GM23338 (cell line): ENCODE measurements around the gene ESM1. TPM values are rescaled to one million over a fixed set of nuclear protein-coding genes. Genes with fewer than 3 reads are reported as not detected.

Experiments
- ATAC-seq: fragments of 200-7000 bp; cut with Tn5 transposase; 3 replicates; pipeline ENCODE4 v1.9.1; 2020
- DNase-seq: peaks from one replicate; pipeline ENCODE4 v3.0.0-alpha.2; 2015; ENCODE audit warnings: low spot score
- H2AFZ ChIP-seq: fragments of 200-600 bp; sonication (generic); 2 replicates; pipeline ENCODE4 v1.8.0; 2016; ENCODE audit warnings: antibody characterized with exemption, mild to moderate bottlenecking, moderate library complexity
- H3F3A ChIP-seq: fragments of 200-600 bp; sonication (generic); replicated peaks from 2 replicates; pipeline ENCODE4 v1.8.0; 2017; ENCODE audit warnings: antibody characterized with exemption, mixed run types, low read depth
- H3K27ac ChIP-seq: fragments of 200-600 bp; sonication (generic); 2 replicates; pipeline ENCODE4 v1.6.1; 2016; ENCODE audit warnings: low read depth
- H3K27me3 ChIP-seq: fragments of 200-600 bp; sonication (generic); 2 replicates; pipeline ENCODE4 v1.8.0; 2016; ENCODE audit warnings: mild to moderate bottlenecking, mixed run types, moderate library complexity; ENCODE audit not compliant: insufficient read depth
- H3K36me3 ChIP-seq: fragments of 200-600 bp; sonication (generic); 2 replicates; pipeline ENCODE4 v1.8.0; 2016; ENCODE audit warnings: mild to moderate bottlenecking; ENCODE audit not compliant: insufficient read depth
- H3K4me1 ChIP-seq: fragments of 200-600 bp; sonication (generic); 2 replicates; pipeline ENCODE4 v1.8.0; 2016; ENCODE audit warnings: mild to moderate bottlenecking, moderate library complexity; ENCODE audit not compliant: insufficient read depth
- H3K4me2 ChIP-seq: fragments of 200-600 bp; sonication (generic); 2 replicates; pipeline ENCODE4 v1.7.1; 2017; ENCODE audit warnings: mixed run types
- H3K4me3 ChIP-seq: fragments of 200-600 bp; sonication (generic); 2 replicates; pipeline ENCODE4 v1.6.1; 2016; ENCODE audit warnings: mixed run types
- H3K79me2 ChIP-seq: fragments of 200-600 bp; sonication (generic); replicated peaks from 2 replicates; pipeline ENCODE4 v1.8.0; 2017; ENCODE audit warnings: mild to moderate bottlenecking; ENCODE audit not compliant: insufficient read depth
- H3K9me2 ChIP-seq: fragments of 200-600 bp; sonication (generic); 2 replicates; pipeline ENCODE4 v1.8.0; 2017; ENCODE audit not compliant: insufficient read depth
- H4K20me1 ChIP-seq: fragments of 200-600 bp; sonication (generic); replicated peaks from 2 replicates; pipeline ENCODE4 v1.8.0; 2017; ENCODE audit warnings: mild to moderate bottlenecking; ENCODE audit not compliant: insufficient read depth
- H3K27ac Mint-ChIP-seq: 2 replicates; pipeline ENCODE4 v1.8.0; 2020; ENCODE audit warnings: inconsistent platforms, mild to moderate bottlenecking, moderate library complexity, mixed read lengths
- H3K27me3 Mint-ChIP-seq: 3 replicates; pipeline ENCODE4 v1.8.0; 2022; ENCODE audit warnings: low read depth, mild to moderate bottlenecking, moderate library complexity, mixed read lengths, inconsistent platforms; ENCODE audit not compliant: insufficient read depth, poor library complexity
- H3K36me3 Mint-ChIP-seq: 3 replicates; pipeline ENCODE4 v1.8.0; 2021; ENCODE audit warnings: low read depth, mild to moderate bottlenecking, inconsistent platforms, moderate library complexity, mixed read lengths
- H3K4me1 Mint-ChIP-seq: 3 replicates; pipeline ENCODE4 v1.8.0; 2020; ENCODE audit warnings: mild to moderate bottlenecking, inconsistent platforms, mixed read lengths
- H3K4me3 Mint-ChIP-seq: 3 replicates; pipeline ENCODE4 v1.8.0; 2021; ENCODE audit warnings: moderate library complexity, mild to moderate bottlenecking, inconsistent platforms, mixed read lengths
- H3K9me3 Mint-ChIP-seq: 3 replicates; pipeline ENCODE4 v1.8.0; 2020; ENCODE audit warnings: moderate library complexity, mild to moderate bottlenecking, inconsistent platforms, mixed read lengths
- CREB1 ChIP-seq: fragments of 250-450 bp; sonication (Bioruptor Pico); IDR thresholded peaks from 2 replicates; pipeline ENCODE4 v1.5.0; 2020; ENCODE audit warnings: low read depth, mild to moderate bottlenecking, moderate library complexity
- CTCF ChIP-seq, 2 experiments: fragments of 200-600 bp in 1 of 2; sonication (generic) in 1 of 2; conservative IDR thresholded peaks; 2 replicates each; pipeline versions ENCODE4 v1.5.1 to v1.6.1; 2016 to 2017; ENCODE audit warnings: antibody characterized with exemption in 2 of 2, low read depth in 2 of 2, mild to moderate bottlenecking in 2 of 2, moderate library complexity in 1 of 2
- ETS1 ChIP-seq: IDR thresholded peaks from 2 replicates; pipeline ENCODE4 v1.6.1; 2016; ENCODE audit warnings: antibody characterized with exemption
- EZH2 ChIP-seq: fragments of 200-600 bp; sonication (generic); IDR thresholded peaks from one replicate; pipeline ENCODE4 v1.8.0; 2017; ENCODE audit warnings: antibody characterized with exemption, mild to moderate bottlenecking, low read depth; ENCODE audit not compliant: unreplicated experiment
- EZH2phosphoT487 ChIP-seq: fragments of 200-600 bp; sonication (generic); IDR thresholded peaks from one replicate; pipeline ENCODE4 v1.8.1; 2018; ENCODE audit warnings: antibody characterized with exemption; ENCODE audit not compliant: unreplicated experiment
- JUNB ChIP-seq: IDR thresholded peaks from one replicate; pipeline ENCODE4 v1.6.1; 2016; ENCODE audit warnings: antibody characterized with exemption; ENCODE audit not compliant: unreplicated experiment
- NANOG ChIP-seq: IDR thresholded peaks from 2 replicates; pipeline ENCODE4 v1.6.1; 2016; ENCODE audit warnings: antibody characterized with exemption, borderline replicate concordance
- POLR2AphosphoS5 ChIP-seq: IDR thresholded peaks from 2 replicates; pipeline ENCODE4 v1.6.1; 2016; ENCODE audit warnings: antibody characterized with exemption, low read depth
- STAT1 ChIP-seq: IDR thresholded peaks from one replicate; pipeline ENCODE4 v1.6.1; 2016; ENCODE audit warnings: antibody characterized with exemption; ENCODE audit not compliant: unreplicated experiment
- ZNF114 ChIP-seq: fragments of 250-450 bp; sonication (Bioruptor Pico); IDR thresholded peaks from 2 replicates; pipeline ENCODE4 v1.5.0; 2020; ENCODE audit warnings: mild to moderate bottlenecking, moderate library complexity
- ZNF331 ChIP-seq: fragments of 250-450 bp; sonication (Bioruptor Pico); IDR thresholded peaks from 2 replicates; pipeline ENCODE4 v1.5.0; 2020; ENCODE audit warnings: low read depth, mild to moderate bottlenecking, moderate library complexity
- ZNF462 ChIP-seq: fragments of 250-450 bp; sonication (Bioruptor Pico); IDR thresholded peaks from 2 replicates; pipeline ENCODE4 v1.5.0; 2020; ENCODE audit warnings: mild to moderate bottlenecking, moderate library complexity
- polyA plus RNA-seq: library from polyadenylated mRNA; unstranded; fragments of >200 nt; fragmentation: Nextera tagmentation; extraction: Ambion mirVana; gene quantifications from 2 replicates; pipeline ENCODE4 v1.2.1, GENCODE V29; 2016
- total RNA-seq: library from RNA; depleted of rRNA; stranded (reverse); fragments of >200 nt; shearing (Covaris generic); gene quantifications from 2 replicates; pipeline ENCODE4 v1.2.3, GENCODE V29; 2014

The ESM1 gene
- total and polyA plus RNA-seq, 2 experiments from 2014 or later: 0.14 TPM; not detected in 1

GRCh38 chr5:55033568-55033967, 48.2 kb upstream of the ESM1 start:
- H2AFZ ChIP-seq: no peak overlapping the region
- no peaks in the 10 kb centered on the region for H3K27me3 Mint-ChIP-seq
- H3K4me3 ChIP-seq: no peak overlapping the region
- no peaks in the 10 kb centered on the region for H3K4me1 ChIP-seq
- TF ChIP-seq EZH2 (no peak), ZNF331 (CRISPR knock-in tag) (no peak)
- no peak overlapping the region for H3K4me2 ChIP-seq
- no peak overlapping the region for H3K4me3 Mint-ChIP-seq
- H3F3A ChIP-seq: no peaks in the 10 kb centered on the region
- no peaks in the 10 kb centered on the region for H3K36me3 Mint-ChIP-seq
- no peaks in the 10 kb centered on the region for H3K9me3 Mint-ChIP-seq
- no peak for DNase-seq
- ATAC-seq: no peak
- H3K4me1 Mint-ChIP-seq: peaks cover 19% of the 10 kb centered on the region
- H3K27me3 ChIP-seq: no peaks in the 10 kb centered on the region
- no peak overlapping the region for H3K27ac ChIP-seq
- no peaks in the 10 kb centered on the region for H3K9me2 ChIP-seq
- no peaks in the 10 kb centered on the region for H3K36me3 ChIP-seq
- H3K79me2 ChIP-seq: no peaks in the 10 kb centered on the region
- no peaks in the 10 kb centered on the region for H4K20me1 ChIP-seq
- H3K27ac Mint-ChIP-seq: no peak overlapping the region

- H3K4me2 ChIP-seq: no peak overlapping the region
- Mint-ChIP-seq H3K36me3 (no peaks in the 10 kb centered on the region), H3K4me1 (peaks cover 11% of the 10 kb centered on the region), H3K27me3 (no peaks in the 10 kb centered on the region), H3K9me3 (no peaks in the 10 kb centered on the region), H3K4me3 (no peak overlapping the region), H3K27ac (no peak overlapping the region)
- H3K9me2 ChIP-seq: no peaks in the 10 kb centered on the region
- no peaks in the 10 kb centered on the region for H3F3A ChIP-seq
- H3K36me3 ChIP-seq: no peaks in the 10 kb centered on the region
- DNase-seq (no peak), ATAC-seq (no peak)
- no peaks in the 10 kb centered on the region for H3K4me1 ChIP-seq
- H2AFZ ChIP-seq: no peak overlapping the region
- H4K20me1 ChIP-seq: no peaks in the 10 kb centered on the region
- no peaks in the 10 kb centered on the region for H3K27me3 ChIP-seq
- H3K4me3 ChIP-seq: no peak overlapping the region
- H3K79me2 ChIP-seq: no peaks in the 10 kb centered on the region
- no peak overlapping the region for H3K27ac ChIP-seq
- no peak for TF ChIP-seq EZH2phosphoT487
- TF ChIP-seq ZNF462 (CRISPR knock-in tag): no peak
- TF ChIP-seq NANOG: no peak
- no peak for TF ChIP-seq CREB1 (CRISPR knock-in tag)
- no peak for TF ChIP-seq ETS1
- no peak for TF ChIP-seq JUNB
- TF ChIP-seq ZNF114 (CRISPR knock-in tag): no peak
- no peak for TF ChIP-seq EZH2
- TF ChIP-seq POLR2AphosphoS5: no peak
- no peak for TF ChIP-seq CTCF (conservative IDR thresholded peaks at IDR 0.05; ENCODE audit: low read depth in 2 of 2)
- TF ChIP-seq STAT1: no peak
These were observed 46.1 kb upstream of the ESM1 start for GRCh38 chr5:55031492-55031891.
